GM18511 (cell line): ENCODE data around the gene MAB21L4.

Source experiments
- ATAC-seq: cut with Tn5 transposase; IDR thresholded peaks from one replicate; pipeline ENCODE4 v1.9.1; 2021; ENCODE audit warnings: mild to moderate bottlenecking, moderate library complexity; ENCODE audit not compliant: unreplicated experiment

Gene MAB21L4

GRCh38 chr2:240869109-240869955, 26.6 kb downstream of the MAB21L4 start:
- no peak for ATAC-seq

DNA sequence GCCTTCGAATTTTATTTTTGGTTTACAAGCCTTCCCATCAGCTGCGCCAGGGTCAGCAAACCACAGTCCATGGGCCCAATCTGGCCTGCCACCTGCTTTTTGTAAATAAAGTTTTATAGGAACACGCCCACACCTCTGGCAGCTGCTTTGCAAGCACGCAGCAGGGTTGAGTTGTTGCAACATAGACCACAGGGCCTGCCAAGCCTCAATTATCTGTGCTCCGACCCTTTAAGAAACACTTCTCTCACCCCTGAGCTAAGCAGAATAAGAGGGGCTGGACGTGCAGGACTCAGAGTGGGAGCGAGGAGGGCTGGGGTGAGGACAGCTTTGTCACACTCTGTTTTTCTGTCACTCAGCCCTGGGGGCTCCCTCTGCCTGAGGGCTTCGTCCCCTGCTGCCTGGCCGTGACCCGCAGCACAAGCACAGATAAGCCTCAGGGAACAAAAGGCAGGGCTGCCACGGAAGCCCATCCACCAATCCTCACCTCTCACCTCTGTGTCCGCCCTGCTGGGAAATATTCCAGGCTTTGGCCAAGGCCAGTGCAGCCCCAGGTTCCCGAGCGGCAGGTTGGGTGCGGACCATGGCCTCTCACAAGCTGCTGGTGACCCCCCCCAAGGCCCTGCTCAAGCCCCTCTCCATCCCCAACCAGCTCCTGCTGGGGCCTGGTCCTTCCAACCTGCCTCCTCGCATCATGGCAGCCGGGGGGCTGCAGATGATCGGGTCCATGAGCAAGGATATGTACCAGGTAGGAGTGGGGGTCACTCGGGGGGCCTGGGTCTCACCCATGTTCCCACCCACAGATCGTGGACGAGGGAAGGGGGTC, 27.5 kb downstream of the MAB21L4 start, which contains the start of gene AGXT:
Gene AGXT, plus strand, starts transcription at position 539 of the 823 bp plus-strand sequence. Its CDS starts 42 bp downstream, at position 581.
- no peak for ATAC-seq

- ATAC-seq = no peak
These were observed 30.6 kb downstream of the MAB21L4 start for GRCh38 chr2:240865391-240865790.

- ATAC-seq = no peak
These were observed 31.5 kb downstream of the MAB21L4 start for GRCh38 chr2:240864475-240864874.

DNA sequence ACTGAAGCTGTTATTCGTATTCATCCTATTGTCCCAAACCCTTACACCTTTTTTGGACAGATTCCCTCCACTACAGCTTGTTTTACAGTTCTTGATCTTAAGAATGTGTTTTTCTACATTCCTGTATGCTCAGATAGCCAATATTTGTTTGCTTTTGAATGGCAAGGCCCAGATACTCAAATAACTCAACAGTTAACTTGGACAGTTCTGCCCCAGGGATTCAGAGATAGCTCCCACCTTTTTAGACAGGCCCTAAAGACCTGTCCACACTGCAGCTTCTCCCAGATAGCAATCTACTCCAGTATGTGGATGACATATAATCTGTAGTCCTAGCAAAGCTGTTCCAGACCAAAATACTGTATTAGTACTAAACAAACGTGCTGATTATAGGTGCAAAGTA, 34.4 kb downstream of the MAB21L4 start:
- no peak for ATAC-seq

DNA sequence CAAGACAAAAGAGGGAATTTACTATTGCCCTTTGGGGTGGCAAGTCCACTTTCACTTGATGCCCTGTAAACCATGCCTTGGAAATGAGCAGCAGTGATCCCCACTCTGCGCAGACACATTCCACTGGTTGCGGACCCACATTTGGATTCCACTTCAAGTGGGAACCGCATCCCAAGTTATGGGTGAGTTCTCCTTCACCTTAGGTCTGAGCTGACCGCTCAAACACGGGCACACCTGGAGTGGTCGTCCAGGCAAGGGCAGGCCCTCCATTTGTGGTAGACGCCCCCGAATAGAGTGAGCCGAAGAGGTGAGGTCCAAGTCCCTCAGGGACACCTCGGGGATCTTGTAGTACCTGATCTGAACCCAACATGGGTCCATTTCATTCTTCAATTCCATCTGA, 37.1 kb downstream of the MAB21L4 start:
- no peak for ATAC-seq

- no peak for ATAC-seq
These were observed 37.6 kb downstream of the MAB21L4 start for GRCh38 chr2:240858321-240858720.

- no peak for ATAC-seq
These were observed 38.6 kb downstream of the MAB21L4 start for GRCh38 chr2:240857039-240858008.

DNA sequence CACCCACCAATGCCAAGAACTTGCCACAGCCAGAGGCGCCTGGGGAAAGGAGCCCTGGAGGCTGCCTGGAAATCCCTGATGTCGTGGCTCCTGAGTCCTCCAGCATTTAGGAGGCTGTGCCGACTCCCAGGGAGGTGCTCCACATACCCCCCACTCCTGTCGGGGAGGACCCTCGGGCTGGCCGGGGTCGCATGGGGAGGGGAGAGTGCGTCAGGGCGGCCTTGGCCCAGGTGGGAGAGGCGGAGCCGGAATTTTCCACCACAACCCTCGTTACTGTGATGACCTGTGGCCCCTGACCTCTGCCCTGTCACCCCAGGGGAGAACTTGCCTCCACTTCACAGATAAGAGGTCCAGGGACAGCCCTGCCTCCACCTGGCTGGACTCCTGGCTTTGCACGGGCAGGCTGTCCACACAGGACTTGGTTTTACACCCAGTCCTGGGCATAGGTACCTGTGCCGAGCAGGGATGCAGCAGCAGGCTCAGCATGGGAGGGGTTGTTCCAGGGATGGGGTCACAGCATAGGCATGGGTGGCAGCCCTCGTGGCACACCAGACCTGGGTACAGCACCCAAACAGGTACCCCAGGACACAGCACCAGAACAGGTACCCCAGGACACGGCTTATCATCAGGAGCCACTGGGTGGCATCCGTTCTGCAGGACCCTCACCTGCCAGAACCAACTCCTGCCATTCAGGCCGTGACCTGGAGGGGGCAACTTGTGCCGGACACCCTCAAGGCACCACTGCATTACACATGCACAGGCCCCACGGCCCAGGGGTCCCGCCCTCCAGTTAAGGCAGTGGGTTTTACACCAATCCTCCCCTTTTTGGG, 39.6 kb downstream of the MAB21L4 start:
- ATAC-seq = no peak

GRCh38 chr2:240855670-240856069, 40.3 kb downstream of the MAB21L4 start:
- no peak for ATAC-seq

DNA sequence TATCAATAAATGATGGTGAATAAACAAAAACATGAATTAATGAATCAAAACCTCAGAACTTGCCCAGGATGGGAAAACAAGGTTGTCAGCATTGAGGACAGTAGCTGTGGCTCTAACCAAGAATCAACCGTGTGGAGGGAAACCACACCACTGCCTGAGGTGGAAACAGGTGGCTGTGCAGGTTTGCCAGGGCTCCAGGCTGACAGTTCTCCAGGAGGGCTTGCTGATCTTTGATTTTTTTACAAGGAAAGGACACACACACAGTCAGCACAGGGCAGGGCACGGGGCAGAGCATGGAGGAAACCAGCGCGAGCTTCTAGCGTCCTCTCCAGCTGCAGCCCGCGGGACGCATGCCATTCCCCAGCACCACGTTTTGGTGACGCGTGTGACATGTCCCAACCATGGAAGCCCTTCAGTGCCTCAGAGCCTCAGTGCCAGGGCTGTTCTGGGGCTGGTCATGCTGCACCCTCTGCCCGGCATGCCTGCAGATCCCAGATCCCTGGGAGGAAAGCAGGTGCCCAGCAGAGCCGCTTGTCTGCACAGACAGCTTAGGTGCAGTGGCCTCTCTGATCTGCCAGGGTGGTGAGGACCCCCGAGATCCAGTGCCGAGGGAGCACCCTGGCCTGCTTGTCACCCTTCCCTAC, 43.2 kb downstream of the MAB21L4 start:
- no peak for ATAC-seq

- ATAC-seq = no peak
These were observed 44.6 kb downstream of the MAB21L4 start for GRCh38 chr2:240851078-240851991.

GRCh38 chr2:240850756-240851077, 45.2 kb downstream of the MAB21L4 start:
- no peak for ATAC-seq

GRCh38 chr2:240850026-240850425, 45.9 kb downstream of the MAB21L4 start:
- ATAC-seq = no peak

DNA sequence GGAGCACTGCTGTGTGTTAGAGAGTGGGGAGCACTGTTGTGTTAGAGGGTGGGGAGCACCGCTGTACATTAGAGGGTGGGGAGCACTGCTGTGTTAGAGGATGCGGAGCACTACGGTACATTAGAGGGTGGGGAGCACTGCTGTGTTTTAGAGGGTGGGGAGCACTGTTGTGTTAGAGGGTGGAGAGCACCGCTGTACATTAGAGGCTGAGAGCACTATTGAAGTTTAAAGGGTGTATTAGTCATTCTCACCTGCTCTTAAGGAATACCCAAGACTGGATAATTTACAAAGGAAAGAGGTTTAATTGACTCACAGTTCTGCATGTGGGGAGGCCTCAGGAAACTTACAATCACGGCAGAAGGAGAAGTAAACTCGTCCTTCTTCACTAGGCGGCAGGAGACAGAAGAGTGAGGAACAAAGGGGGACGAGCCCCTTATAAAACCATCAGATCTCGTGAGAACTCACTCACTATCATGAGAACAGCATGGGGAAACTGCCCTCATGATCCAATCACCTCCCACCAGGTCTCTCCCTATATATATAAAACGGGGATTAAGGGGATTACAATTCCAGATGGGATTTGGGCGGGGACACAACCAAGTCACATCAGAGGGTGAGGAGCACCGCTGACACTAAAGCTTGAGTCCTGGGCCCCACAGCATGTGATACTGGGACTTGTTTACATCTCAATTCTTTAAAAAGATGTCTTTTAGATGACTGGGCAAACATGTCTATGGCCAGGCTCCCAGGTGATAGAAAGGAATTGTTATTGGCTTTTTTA, 46.9 kb downstream of the MAB21L4 start:
- no peak for ATAC-seq

GRCh38 chr2:240847817-240848216, 48.1 kb downstream of the MAB21L4 start:
- no peak for ATAC-seq

- no peak for ATAC-seq
These were observed 48.9 kb downstream of the MAB21L4 start for GRCh38 chr2:240846873-240847595.
